NCI-H2081 (cell line): ENCODE data around the gene KLHL10.
"Not testable (repeated sequence)": the region's sequence is repeated elsewhere in the genome, so short reads cannot be mapped to it uniquely, and the experiment has no call there.

Source experiments
- DNase-seq, 2 experiments: peaks; one replicate each; lab custom pipeline; 2025; lab: John Stamatoyannopoulos, UW

KLHL10 gene

GRCh38 chr17:41851382-41851781 is 13.8 kb downstream of the KLHL10 start:
- not testable (repeated sequence) for DNase-seq

DNA sequence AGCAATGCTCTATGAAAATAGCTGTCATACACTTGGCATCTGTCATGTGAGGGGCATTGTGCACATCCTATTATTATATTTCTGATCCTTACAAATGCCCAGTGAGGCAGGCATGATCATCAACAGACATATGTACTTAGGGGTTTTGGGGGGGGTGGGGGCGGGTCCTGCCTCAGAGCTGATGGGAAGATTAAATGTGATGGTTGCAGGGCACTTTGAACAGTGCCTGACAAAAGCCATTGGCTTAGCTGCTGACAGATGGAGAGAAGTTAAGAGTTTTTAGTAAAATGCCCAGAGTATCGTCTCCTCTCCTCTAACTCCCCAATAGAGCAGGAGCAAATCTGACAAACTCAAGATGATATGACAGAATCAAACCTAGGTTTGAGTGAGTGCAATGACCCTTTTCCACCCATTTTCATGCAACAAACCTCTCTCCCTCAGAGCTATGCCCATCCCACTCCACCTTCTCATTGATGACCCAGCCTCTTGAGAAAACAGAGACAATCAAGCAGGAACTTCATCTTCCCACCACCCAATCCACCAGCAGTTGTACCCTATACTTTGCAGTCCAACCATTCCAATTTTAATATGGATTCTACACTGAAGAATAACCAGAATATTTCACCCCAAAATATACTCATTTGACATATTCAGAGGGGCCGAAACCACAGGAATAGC is 22.8 kb downstream of the KLHL10 start:
- DNase-seq = no peak

GRCh38 chr17:41863074-41863848 is 25.6 kb downstream of the KLHL10 start:
- DNase-seq = peak; percentile 12 to 48

DNA sequence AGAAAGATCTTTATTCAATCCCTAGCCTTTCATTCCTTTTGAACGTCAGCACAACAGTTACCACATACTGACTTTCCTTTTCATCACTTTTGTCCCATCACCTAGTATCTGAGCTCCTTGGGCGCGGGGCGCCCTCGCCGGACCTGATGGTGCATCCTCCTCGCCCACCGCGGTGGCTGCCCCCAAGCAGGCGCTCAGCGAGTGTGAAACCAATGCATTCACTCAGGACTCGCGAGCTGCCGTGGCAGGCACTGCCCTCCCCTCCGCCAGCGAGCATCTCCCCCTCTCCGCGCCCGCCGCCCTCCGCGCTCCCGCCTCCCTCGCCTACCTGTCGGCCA is 26.8 kb downstream of the KLHL10 start:
- DNase-seq = no peak

GRCh38 chr17:41864836-41865595 is 27.4 kb downstream of the KLHL10 start, which contains the start of gene KLHL11:
Gene KLHL11, minus strand, starts transcription at chr17:41865423. Its CDS starts 53 bp downstream, at chr17:41865370.
- peak; percentile 91 to 94 for DNase-seq

DNA sequence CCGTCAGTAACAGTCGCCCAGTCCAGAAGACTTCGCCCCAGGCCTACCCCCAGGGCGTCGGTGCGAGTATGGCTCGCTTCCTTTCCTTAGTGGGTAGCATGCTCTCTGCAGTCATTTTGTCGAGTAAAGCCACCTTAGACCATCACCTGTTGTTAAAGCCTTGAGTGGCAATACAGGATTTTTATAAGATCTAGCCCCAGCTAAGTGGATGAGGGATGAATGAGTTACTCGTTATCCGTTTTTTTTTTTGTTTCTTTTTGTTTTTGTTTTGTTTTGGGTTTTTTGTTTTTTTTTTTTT is 27.9 kb downstream of the KLHL10 start:
- DNase-seq = no peak

DNA sequence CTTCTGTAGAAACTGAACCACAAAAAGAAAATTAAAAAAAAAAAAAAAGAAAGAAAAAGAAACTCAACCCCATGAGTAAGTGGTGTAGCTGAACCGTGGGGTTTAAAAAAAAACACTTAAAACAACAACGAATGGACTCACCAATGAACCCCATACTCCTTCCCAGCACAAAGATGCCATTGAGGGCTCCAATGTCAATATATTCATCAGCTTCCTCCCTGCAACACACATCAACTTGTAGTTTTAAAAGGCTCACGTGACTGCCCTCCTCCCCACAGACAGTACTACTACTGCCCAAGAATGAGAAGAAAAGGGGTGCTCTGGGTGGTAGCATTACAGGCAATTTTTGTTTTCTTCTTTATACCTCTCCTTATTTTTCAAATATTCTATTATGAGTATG is 30.9 kb downstream of the KLHL10 start:
- DNase-seq = no peak

DNA sequence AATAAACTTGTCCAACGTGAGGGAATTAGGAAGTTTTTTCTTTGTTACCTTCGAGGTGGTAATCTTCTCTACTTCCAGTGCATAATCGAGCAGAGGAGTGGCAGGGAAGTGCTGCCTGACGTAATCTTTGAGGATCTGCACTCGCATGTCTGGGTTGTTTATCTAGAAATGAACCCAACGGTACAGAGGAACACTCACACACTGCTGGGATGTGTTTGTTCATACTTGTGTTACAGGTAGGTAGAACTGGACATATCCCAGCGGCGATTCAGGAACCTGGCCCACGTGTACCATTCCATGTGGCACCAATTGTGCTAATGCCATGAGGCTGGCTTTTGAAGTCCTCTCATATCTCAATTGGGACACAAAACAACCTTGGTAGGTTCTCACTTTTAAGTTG is 31.8 kb downstream of the KLHL10 start:
- DNase-seq = no peak

- no peak for DNase-seq
Measured at GRCh38 chr17:41870097-41870496, 32.5 kb downstream of the KLHL10 start.

GRCh38 chr17:41870627-41871026 is 33.0 kb downstream of the KLHL10 start:
- DNase-seq = no peak

DNA sequence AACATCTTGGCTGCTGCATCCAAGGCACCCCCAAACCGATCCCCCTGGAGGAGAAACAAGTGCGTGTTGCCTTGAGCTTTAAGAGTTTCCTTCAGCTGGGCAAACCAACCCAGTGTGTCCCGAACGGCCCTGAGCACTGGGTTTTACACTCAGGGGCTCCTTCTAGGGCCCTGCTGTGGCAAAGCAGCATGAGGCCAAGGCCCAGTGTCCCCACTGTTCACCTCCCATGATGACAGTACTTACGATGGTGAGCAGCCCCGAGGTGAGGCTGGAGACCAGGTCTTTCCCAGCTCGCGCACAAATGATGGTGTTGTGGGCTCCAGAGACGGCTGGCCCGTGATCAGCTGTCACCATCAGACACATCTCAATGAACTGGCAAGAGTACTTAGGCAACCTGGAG is 34.2 kb downstream of the KLHL10 start:
- no peak for DNase-seq

GRCh38 chr17:41873559-41874292 is 36.1 kb downstream of the KLHL10 start:
- DNase-seq = no peak

DNA sequence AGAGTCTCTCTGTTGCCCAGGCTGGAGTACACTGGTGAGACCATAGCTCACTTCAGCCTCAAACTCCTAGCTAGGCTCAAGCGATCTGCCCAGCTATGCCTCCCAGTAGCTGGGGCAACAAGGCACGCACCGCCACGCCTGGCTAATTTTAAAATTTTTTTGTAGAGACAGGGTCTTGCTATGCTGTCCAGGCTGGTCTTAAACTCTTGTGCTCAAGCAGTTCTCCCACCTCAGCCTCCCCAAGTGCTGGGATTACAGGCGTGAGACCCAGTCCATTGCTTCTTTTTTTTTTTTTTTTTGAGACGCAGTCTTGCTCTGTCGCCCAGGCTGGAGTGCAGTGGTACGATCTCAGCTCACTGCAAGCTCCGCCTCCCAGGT is 36.7 kb downstream of the KLHL10 start:
- DNase-seq = not testable (repeated sequence)

DNA sequence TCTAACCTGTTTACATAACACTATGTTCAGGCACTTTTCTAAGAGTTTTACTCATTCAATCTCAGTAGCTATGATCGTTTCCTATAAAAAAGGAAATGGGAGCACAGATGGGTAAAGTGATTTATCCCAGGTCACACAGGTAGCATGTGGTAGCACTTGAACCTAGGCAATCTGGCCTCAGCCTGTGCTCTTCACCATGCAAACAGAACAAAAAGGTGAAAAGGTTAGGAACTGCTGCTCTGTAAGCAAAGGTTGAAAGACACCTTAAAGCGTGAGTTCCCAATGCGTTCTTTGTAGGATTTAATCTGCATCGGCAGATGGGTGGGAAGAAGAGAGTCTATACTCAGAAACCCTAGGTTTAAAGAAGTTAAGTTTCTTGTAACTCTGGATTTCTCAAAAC is 42.5 kb downstream of the KLHL10 start:
- no peak for DNase-seq

DNA sequence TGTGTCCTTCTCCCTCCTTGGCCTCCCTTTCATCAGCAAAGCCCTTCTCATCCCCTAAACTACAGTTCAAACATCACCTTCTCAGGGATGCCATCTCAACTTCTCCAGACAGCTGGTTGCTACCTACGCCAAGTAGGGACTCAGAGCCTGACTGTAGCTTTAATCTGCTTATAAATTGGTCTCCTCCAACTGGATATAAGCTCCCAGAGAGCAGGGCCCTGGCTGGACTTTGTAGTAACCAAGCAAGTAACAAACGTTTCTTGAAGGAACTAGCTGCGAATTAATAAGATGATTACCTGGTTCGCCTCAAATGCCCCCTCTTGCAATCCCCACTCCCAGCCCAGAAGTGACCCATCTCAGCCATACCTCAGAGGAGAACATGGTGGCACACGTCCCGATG is 45.1 kb downstream of the KLHL10 start:
- no peak for DNase-seq

DNA sequence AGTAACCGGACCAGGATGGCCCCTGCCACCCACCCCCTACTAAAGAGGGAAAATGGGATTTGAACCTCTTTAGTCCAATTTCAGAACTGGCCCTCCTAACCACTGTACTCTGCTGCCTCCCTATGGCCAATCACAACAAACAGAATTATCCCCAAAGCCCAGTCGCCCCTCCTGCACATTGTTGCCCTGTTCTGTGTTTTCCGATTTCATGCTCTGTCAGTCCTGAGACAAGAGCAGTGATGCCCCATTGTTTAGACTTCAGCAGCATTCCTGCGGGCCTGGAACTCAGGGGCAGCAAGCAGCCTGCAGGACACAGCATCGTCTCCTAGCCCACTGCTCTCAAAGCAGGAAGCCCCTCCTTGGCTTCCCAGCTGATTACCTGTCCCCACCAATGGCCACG is 48.1 kb downstream of the KLHL10 start:
- peak in 1 of 2 experiments; percentile 9 for DNase-seq

DNA sequence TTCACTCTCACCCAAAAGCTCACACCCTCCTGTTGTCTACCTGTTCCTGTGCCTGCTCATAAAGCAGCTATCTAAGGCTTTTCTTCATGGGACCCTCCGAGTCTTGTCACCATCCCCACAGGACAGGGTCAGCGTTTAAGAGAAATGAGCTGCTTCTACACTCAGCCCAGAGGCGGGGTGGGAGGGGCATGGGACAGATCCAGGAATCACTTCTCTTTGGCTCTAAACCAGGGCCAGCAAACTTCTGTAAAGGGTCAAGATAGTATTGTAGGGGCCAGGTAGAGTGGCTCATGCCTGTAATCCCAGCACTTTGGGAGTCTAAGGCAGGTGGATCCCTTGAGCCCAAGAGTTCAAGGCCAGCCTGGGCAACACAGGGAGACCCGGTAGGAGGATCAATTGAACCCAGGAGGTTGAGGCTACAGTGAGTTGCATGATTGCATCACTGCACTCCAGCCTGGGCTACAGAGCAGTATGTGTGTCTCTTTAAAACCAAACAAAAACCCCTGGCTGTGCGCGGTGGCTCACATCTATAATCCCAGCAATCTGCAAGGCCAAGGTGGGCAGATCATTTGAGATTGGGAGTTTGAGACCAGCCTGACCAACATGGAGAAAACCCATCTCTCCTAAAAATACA is 50.8 kb downstream of the KLHL10 start:
- no peak for DNase-seq

- no peak for DNase-seq
Measured at GRCh38 chr17:41891135-41892020, 53.8 kb downstream of the KLHL10 start.

GRCh38 chr17:41892021-41892376 is 54.4 kb downstream of the KLHL10 start:
- no peak for DNase-seq

- DNase-seq = no peak
Measured at GRCh38 chr17:41893384-41893783, 55.8 kb downstream of the KLHL10 start.

- DNase-seq = no peak
Measured at GRCh38 chr17:41894791-41895331, 57.2 kb downstream of the KLHL10 start.
